GM12891 (cell line): Measurements from ENCODE around the gene RIPK1.
"Not testable (repeated sequence)": the region's sequence is repeated elsewhere in the genome, so short reads cannot be mapped to it uniquely, and the experiment has no call there.

Source experiments
- POLR2A ChIP-seq: IDR thresholded peaks from 2 replicates; pipeline ENCODE4 v1.6.1; 2011; ENCODE audit warnings: low read depth, low read length, control low read depth
- POLR2AphosphoS5 ChIP-seq: IDR thresholded peaks from 2 replicates; pipeline ENCODE4 v1.6.1; 2011; ENCODE audit warnings: low read depth, low read length, control low read depth
- POU2F2 ChIP-seq: IDR thresholded peaks from 2 replicates; pipeline ENCODE4 v1.6.1; 2011; ENCODE audit warnings: low read depth, mild to moderate bottlenecking, control low read depth, low read length, moderate library complexity
- SPI1 ChIP-seq: IDR thresholded peaks from 2 replicates; pipeline ENCODE4 v1.6.1; 2011; ENCODE audit warnings: low read depth, low read length, control low read depth
- TAF1 ChIP-seq: IDR thresholded peaks from 2 replicates; pipeline ENCODE4 v1.6.1; 2011; ENCODE audit warnings: low read depth, low read length, control low read depth

GRCh38 chr6:3155416-3155815, 87.1 kb downstream of the RIPK1 start:
- TF ChIP-seq TAF1, POLR2AphosphoS5, POLR2A, SPI1, POU2F2: not testable (repeated sequence)
